Astrocyte (in vitro differentiated cells and primary cell): ENCODE results near the gene APBB3. TPM values are rescaled to one million over a fixed set of nuclear protein-coding genes. Genes with fewer than 3 reads are reported as not detected.

Experiments
- DNase-seq: peaks from one replicate; pipeline ENCODE4 v3.0.0-alpha.2; 2010; ENCODE audit warnings: low read depth
- FAIRE-seq: peaks from 2 replicates; lab custom pipeline; 2011; peaks lifted over from hg19 to GRCh38; lab: Jason Lieb, UNC
- H2AFZ ChIP-seq: 2 replicates; pipeline ENCODE4 v1.6.0; 2012; ENCODE audit warnings: low read depth, low read length, inconsistent platforms
- H3K27ac ChIP-seq: 2 replicates; pipeline ENCODE4 v1.5.1; 2011; ENCODE audit warnings: low read depth, low read length, inconsistent platforms
- H3K27me3 ChIP-seq: 2 replicates; pipeline ENCODE4 v1.6.0; 2011; ENCODE audit warnings: low read length, inconsistent platforms; ENCODE audit not compliant: insufficient read depth
- H3K36me3 ChIP-seq: 2 replicates; pipeline ENCODE4 v1.5.1; 2011; ENCODE audit warnings: low read length, inconsistent platforms; ENCODE audit not compliant: insufficient read depth
- H3K4me1 ChIP-seq: 2 replicates; pipeline ENCODE4 v1.5.1; 2011; ENCODE audit warnings: low read length, inconsistent platforms; ENCODE audit not compliant: insufficient read depth
- H3K4me2 ChIP-seq: 2 replicates; pipeline ENCODE4 v1.6.0; 2012; ENCODE audit warnings: low read length, inconsistent platforms
- H3K4me3 ChIP-seq: 2 replicates; pipeline ENCODE4 v1.5.1; 2011; ENCODE audit warnings: low read depth, mild to moderate bottlenecking, low read length, inconsistent platforms; ENCODE audit not compliant: insufficient read depth
- H3K79me2 ChIP-seq: 2 replicates; pipeline ENCODE4 v1.6.0; 2012; ENCODE audit warnings: mild to moderate bottlenecking, low read length, inconsistent platforms; ENCODE audit not compliant: insufficient read depth
- H3K9ac ChIP-seq: 2 replicates; pipeline ENCODE4 v1.6.0; 2012; ENCODE audit warnings: mild to moderate bottlenecking, low read length, inconsistent platforms
- H3K9me3 ChIP-seq: 2 replicates; pipeline ENCODE4 v1.5.1; 2012; ENCODE audit warnings: low read depth, mild to moderate bottlenecking, low read length, inconsistent platforms; ENCODE audit not compliant: insufficient read depth
- H4K20me1 ChIP-seq: 2 replicates; pipeline ENCODE4 v1.6.0; 2012; ENCODE audit warnings: low read length, inconsistent platforms; ENCODE audit not compliant: insufficient read depth
- H3K27ac Mint-ChIP-seq: one replicate; pipeline ENCODE4 v1.8.0; 2021; ENCODE audit warnings: mild to moderate bottlenecking, mixed read lengths; ENCODE audit not compliant: unreplicated experiment
- H3K27me3 Mint-ChIP-seq: one replicate; pipeline ENCODE4 v1.8.0; 2021; ENCODE audit warnings: low read depth, mixed read lengths; ENCODE audit not compliant: unreplicated experiment
- H3K36me3 Mint-ChIP-seq: one replicate; pipeline ENCODE4 v1.8.0; 2021; ENCODE audit warnings: low read depth, mixed read lengths; ENCODE audit not compliant: unreplicated experiment
- H3K4me1 Mint-ChIP-seq: one replicate; pipeline ENCODE4 v1.8.0; 2021; ENCODE audit warnings: low read depth, mixed read lengths; ENCODE audit not compliant: unreplicated experiment
- H3K4me3 Mint-ChIP-seq: one replicate; pipeline ENCODE4 v1.8.0; 2021; ENCODE audit warnings: mild to moderate bottlenecking, moderate library complexity, mixed read lengths; ENCODE audit not compliant: unreplicated experiment
- H3K9me3 Mint-ChIP-seq: one replicate; pipeline ENCODE4 v1.8.0; 2021; ENCODE audit warnings: mild to moderate bottlenecking, mixed read lengths; ENCODE audit not compliant: unreplicated experiment
- CTCF ChIP-seq: IDR thresholded peaks from 2 replicates; pipeline ENCODE4 v1.5.1; 2011; ENCODE audit warnings: low read depth, mild to moderate bottlenecking, inconsistent platforms, low read length, moderate library complexity; ENCODE audit not compliant: insufficient read depth
- EZH2 ChIP-seq: IDR thresholded peaks from 2 replicates; pipeline ENCODE4 v1.6.1; 2012; ENCODE audit warnings: mild to moderate bottlenecking, low read length, inconsistent platforms; ENCODE audit not compliant: insufficient read depth
- total RNA-seq: library from RNA; stranded (reverse); gene quantifications from 2 replicates; pipeline ENCODE4 v1.2.1, GENCODE V29; 2021

The APBB3 gene
- total RNA-seq, 1 donor from 2014 or later: 20.4 TPM

- Mint-ChIP-seq H3K27me3 (no peaks in the 10 kb centered on the region), H3K4me1 (peaks cover 42% of the 10 kb centered on the region), H3K9me3 (no peaks in the 10 kb centered on the region), H3K36me3 (peaks cover 37% of the 10 kb centered on the region), H3K4me3 (no peak overlapping the region), H3K27ac (no peak overlapping the region)
- Histone ChIP-seq H3K4me3 (no peak overlapping the region), H3K27me3 (no peaks in the 10 kb centered on the region), H3K9ac (no peak overlapping the region), H3K79me2 (peaks cover 51% of the 10 kb centered on the region), H3K36me3 (peaks cover 36% of the 10 kb centered on the region), H3K27ac (no peak overlapping the region), H3K9me3 (no peaks in the 10 kb centered on the region), H2AFZ (no peak overlapping the region), H4K20me1 (peaks cover 84% of the 10 kb centered on the region), H3K4me1 (peaks cover 37% of the 10 kb centered on the region), H3K4me2 (no peak overlapping the region)
- DNase-seq (no peak), FAIRE-seq (no peak)
- no peak for TF ChIP-seq CTCF
- TF ChIP-seq EZH2: no peak
Observed at GRCh38 chr5:140551872-140552271, 12.5 kb downstream of the APBB3 start.

- Mint-ChIP-seq H3K27me3 (no peaks in the 10 kb centered on the region), H3K4me3 (no peak overlapping the region), H3K36me3 (peaks cover 32% of the 10 kb centered on the region), H3K9me3 (no peaks in the 10 kb centered on the region), H3K27ac (no peak overlapping the region), H3K4me1 (peaks cover 39% of the 10 kb centered on the region)
- Histone ChIP-seq H3K27ac (no peak overlapping the region), H3K4me3 (no peak overlapping the region), H3K27me3 (no peaks in the 10 kb centered on the region), H3K4me2 (no peak overlapping the region), H4K20me1 (peaks cover 74% of the 10 kb centered on the region), H3K9me3 (no peaks in the 10 kb centered on the region), H3K36me3 (peaks cover 36% of the 10 kb centered on the region), H3K79me2 (peaks cover 36% of the 10 kb centered on the region), H3K4me1 (peaks cover 32% of the 10 kb centered on the region), H2AFZ (no peak overlapping the region), H3K9ac (no peak overlapping the region)
- no peak for FAIRE-seq
- DNase-seq: no peak
- no peak for TF ChIP-seq CTCF
- TF ChIP-seq EZH2: no peak
Observed at GRCh38 chr5:140550147-140551079, 14.0 kb downstream of the APBB3 start.
